ENCODE measurements around the gene HSBP1L1. TPM values are rescaled to one million over a fixed set of nuclear protein-coding genes. Genes with fewer than 3 reads are reported as not detected.

Gene HSBP1L1
- total RNA-seq, 1 donor from 2014 or later = 28.2 TPM

- Histone ChIP-seq H3K36me3 (ENCODE audit: control insufficient read depth, insufficient read depth, low read length) (peaks cover 8% of the 10 kb centered on the region), H3K4me3 (ENCODE audit: low read depth, low read length) (no peak overlapping the region), H3K27me3 (ENCODE audit: control insufficient read depth, insufficient read depth, low read length) (no peaks in the 10 kb centered on the region)
- DNase-seq (ENCODE audit: low read depth) (no peak), FAIRE-seq (no peak)
- TF ChIP-seq CTCF (IDR thresholded peaks at IDR 0.05; ENCODE audit: insufficient read depth, low read length, severe bottlenecking) = no peak
Measured at GRCh38 chr18:79922971-79923411, 41.5 kb upstream of the HSBP1L1 start.

GRCh38 chr18:79923896-79924585 lies 40.4 kb upstream of the HSBP1L1 start:
- DNase-seq (ENCODE audit: low read depth) = no peak
- FAIRE-seq = no peak
- Histone ChIP-seq H3K27me3 (ENCODE audit: control insufficient read depth, insufficient read depth, low read length) (no peaks in the 10 kb centered on the region), H3K4me3 (ENCODE audit: low read depth, low read length) (no peak overlapping the region), H3K36me3 (ENCODE audit: control insufficient read depth, insufficient read depth, low read length) (peaks cover 1% of the 10 kb centered on the region)
- no peak for TF ChIP-seq CTCF (IDR thresholded peaks at IDR 0.05; ENCODE audit: insufficient read depth, low read length, severe bottlenecking)

- no peaks in the 10 kb centered on the region for H3K27me3 ChIP-seq (ENCODE audit: control insufficient read depth, insufficient read depth, low read length)
- peaks cover 1% of the 10 kb centered on the region for H3K36me3 ChIP-seq (ENCODE audit: control insufficient read depth, insufficient read depth, low read length)
- DNase-seq (ENCODE audit: low read depth) (no peak), FAIRE-seq (no peak)
- no peak for TF ChIP-seq CTCF (IDR thresholded peaks at IDR 0.05; ENCODE audit: insufficient read depth, low read length, severe bottlenecking)
- no peak overlapping the region for H3K4me3 ChIP-seq (ENCODE audit: low read depth, low read length)
Measured at GRCh38 chr18:79924814-79925731, 39.4 kb upstream of the HSBP1L1 start.

- TF ChIP-seq CTCF (IDR thresholded peaks at IDR 0.05; ENCODE audit: insufficient read depth, low read length, severe bottlenecking) = no peak
- FAIRE-seq (no peak), DNase-seq (ENCODE audit: low read depth) (no peak)
- H3K36me3 ChIP-seq (ENCODE audit: control insufficient read depth, insufficient read depth, low read length) = peaks cover 1% of the 10 kb centered on the region
- no peak overlapping the region for H3K4me3 ChIP-seq (ENCODE audit: low read depth, low read length)
- H3K27me3 ChIP-seq (ENCODE audit: control insufficient read depth, insufficient read depth, low read length) = no peaks in the 10 kb centered on the region
Measured at GRCh38 chr18:79926306-79926705, 38.1 kb upstream of the HSBP1L1 start.

GRCh38 chr18:79926715-79927606 lies 37.5 kb upstream of the HSBP1L1 start:
- FAIRE-seq (no peak), DNase-seq (ENCODE audit: low read depth) (no peak)
- H3K36me3 ChIP-seq (ENCODE audit: control insufficient read depth, insufficient read depth, low read length) = peaks cover under 1% of the 10 kb centered on the region
- H3K4me3 ChIP-seq (ENCODE audit: low read depth, low read length) = no peak overlapping the region
- H3K27me3 ChIP-seq (ENCODE audit: control insufficient read depth, insufficient read depth, low read length) = no peaks in the 10 kb centered on the region
- TF ChIP-seq CTCF (IDR thresholded peaks at IDR 0.05; ENCODE audit: insufficient read depth, low read length, severe bottlenecking) = no peak

Measured in bronchial epithelial cell (primary cell).